Prostate gland (tissue), 1 donor: ENCODE data around the gene RABL3.

Experiments used
- POLR2A ChIP-seq: fragments of 450-650 bp; IDR thresholded peaks from one replicate; pipeline ENCODE4 v1.6.1; 2016; ENCODE audit warnings: antibody characterized with exemption, mild to moderate bottlenecking
- POLR2AphosphoS5 ChIP-seq: sonication (generic); formaldehyde crosslinking; IDR thresholded peaks from one replicate; pipeline ENCODE4 v1.6.1; 2017; ENCODE audit warnings: antibody characterized with exemption

GRCh38 chr3:120773932-120774331 is 31.6 kb upstream of the RABL3 start:
- TF ChIP-seq POLR2A (no peak), POLR2AphosphoS5 (no peak)
